NCI-H82 treated with DMSO at 0.1 percent for 48 hours (cell line): ENCODE data around the gene INTS13.
A peak's percentile ranks its signal among the peaks of the same experiment; 100 is the strongest.
"Not testable (repeated sequence)": the region's sequence is repeated elsewhere in the genome, so short reads cannot be mapped to it uniquely, and the experiment has no call there.

ENCODE experiments used
- DNase-seq: peaks from one replicate; lab custom pipeline; 2025; ENCODE audit not compliant: unreplicated experiment; lab: John Stamatoyannopoulos, UW

The INTS13 gene

DNA sequence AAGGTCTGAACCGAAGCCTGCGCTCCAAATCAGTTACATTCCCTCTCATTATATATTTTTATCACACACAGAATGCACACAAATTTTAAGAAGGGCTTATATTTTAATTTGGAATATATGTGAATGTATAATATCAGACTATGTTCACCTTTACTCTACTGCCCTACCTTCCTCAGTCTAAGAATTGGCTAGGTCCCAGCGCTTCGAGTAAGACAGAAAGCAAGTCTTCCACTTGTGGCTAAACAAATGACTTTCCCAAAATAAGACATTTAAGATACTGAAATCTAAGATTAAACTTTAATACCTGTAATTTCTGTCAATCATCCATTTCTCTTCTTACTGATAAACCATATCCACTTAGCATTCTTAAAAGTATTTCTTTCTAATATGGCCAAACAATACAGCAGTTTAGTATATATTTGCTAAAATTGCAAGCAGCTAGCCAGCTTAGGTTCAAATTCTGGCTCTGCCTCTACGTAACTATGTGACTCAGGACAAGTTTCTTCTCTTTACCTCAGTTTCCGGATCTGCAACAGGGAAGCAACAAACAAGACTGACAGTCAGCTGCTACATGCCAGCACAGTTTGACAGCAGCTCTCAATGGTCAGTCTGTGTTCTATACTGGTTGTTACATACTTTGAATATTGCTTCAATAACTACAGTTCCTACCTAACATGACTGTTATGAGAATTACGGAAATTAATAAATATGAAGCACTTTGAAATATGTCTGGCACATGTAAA lies 2.0 kb downstream of the INTS13 start:
- no peak for DNase-seq

GRCh38 chr12:26929590-26929989 lies 8.2 kb downstream of the INTS13 start:
- no peak for DNase-seq

DNA sequence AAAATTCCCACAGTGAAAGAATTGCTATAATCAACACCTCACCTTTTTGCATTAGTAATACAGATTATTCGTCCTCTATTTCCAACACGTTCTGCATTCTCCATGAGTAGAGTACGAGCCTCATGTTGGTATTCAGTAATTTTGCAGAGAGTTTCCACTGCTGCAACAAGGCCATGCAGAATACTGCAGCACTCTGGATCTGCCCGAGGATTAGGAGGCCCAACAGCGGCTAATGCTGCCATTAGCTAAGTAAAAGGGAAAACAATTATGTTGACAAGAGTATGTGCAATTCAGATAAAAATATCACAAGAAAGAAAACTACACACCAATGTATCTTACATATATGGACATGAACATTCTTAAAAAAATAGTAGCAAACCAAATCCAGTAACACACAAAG lies 9.1 kb downstream of the INTS13 start:
- DNase-seq, result peak; percentile 46

DNA sequence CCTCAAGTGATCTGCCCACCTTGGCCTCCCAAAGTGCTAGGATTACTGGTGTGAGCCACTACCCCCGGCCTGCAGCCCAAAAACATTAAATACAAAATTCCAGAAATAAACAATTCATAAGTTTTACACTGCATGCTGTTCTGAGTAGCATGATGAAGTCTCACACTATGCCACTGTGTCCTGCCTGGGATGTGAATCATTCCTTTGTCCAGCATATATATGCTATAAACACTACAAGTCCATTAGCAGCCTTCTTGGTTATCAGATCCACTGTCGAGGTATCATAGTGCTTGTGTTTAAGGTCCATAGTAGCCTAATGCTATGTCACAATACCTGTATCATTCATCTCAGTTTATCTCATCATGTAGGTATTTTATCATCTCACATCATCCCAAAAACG lies 15.9 kb downstream of the INTS13 start:
- DNase-seq, result no peak

DNA sequence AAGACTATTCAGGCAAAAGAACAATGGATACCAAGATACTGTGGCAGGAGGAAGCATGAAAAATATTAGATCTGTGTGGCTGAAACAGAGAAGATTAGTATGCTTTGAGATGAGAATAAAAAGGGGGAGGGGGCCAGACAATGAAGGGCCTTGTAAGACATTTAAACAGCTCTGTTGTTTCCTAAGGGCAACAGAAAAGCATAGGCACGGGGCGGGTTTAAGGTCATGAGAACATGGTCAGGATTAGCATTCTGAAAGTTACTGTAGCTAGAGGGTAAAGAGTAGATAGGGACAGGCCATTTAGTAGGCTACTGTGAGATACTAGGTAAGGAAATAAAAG lies 18.6 kb downstream of the INTS13 start:
- DNase-seq, result no peak

- DNase-seq, result no peak
Observed at GRCh38 chr12:26918321-26919215, 19.2 kb downstream of the INTS13 start.

GRCh38 chr12:26906704-26907103 lies 31.1 kb downstream of the INTS13 start:
- DNase-seq, result no peak

DNA sequence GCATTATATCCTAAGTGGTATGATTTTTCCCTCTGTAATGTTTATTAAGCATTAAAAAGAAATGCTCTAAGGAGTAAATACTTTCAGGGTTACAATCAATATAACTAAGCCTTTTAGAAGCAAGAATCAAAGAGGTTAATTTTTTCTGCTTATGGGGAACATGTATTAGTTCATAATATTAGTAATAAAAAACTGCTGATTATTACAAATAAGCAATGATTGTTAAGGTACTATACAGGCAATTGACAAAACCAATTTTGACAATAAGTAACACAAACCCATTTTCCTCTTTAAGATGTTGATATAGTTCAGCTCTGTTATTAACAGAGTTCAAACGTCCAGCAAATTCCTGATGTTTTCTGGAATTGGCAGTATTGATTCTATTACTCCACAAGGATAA lies 31.8 kb downstream of the INTS13 start:
- DNase-seq, result no peak

- DNase-seq, result not testable (repeated sequence)
Observed at GRCh38 chr12:26903396-26903795, 34.4 kb downstream of the INTS13 start.

- DNase-seq, result no peak
Observed at GRCh38 chr12:26896913-26897312, 40.9 kb downstream of the INTS13 start.

DNA sequence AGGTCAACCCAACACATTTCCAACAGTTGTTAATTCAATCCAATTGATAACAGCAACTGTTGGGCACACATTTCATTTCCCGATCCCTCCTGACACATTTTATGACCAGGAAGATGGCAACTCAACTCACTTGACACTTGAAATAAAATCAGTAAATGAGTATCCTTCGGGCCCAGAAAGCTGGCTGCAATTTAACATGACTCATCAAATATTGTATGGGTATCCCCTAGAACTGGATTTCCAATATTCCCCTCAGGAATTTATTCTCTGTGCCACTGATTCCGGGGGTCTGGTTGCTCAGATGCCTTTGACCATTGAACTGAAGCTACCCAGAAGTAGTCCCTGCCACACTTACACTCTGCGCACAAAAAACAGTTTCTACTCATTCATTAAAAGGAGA lies 42.1 kb downstream of the INTS13 start:
- no peak for DNase-seq

DNA sequence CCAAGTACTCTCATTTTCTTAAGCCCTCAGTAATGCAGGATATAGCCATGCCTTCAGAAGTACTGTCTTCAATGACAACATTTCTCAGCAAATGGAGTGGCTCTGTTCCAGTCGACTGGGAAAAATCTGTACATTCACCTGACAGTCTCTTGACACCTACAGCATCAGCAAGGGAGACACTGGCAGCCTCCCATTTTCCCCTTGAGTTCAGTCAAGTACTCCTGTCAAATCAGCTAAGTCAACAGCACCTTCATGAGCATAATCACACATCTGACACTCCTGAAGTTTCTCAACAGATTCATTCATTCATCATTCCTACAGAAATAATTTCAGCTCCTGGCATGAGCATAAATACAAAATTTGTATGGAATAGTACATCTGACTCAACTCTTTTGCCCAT lies 46.1 kb downstream of the INTS13 start:
- no peak for DNase-seq

GRCh38 chr12:26890784-26891183 lies 47.0 kb downstream of the INTS13 start:
- DNase-seq, result no peak

DNA sequence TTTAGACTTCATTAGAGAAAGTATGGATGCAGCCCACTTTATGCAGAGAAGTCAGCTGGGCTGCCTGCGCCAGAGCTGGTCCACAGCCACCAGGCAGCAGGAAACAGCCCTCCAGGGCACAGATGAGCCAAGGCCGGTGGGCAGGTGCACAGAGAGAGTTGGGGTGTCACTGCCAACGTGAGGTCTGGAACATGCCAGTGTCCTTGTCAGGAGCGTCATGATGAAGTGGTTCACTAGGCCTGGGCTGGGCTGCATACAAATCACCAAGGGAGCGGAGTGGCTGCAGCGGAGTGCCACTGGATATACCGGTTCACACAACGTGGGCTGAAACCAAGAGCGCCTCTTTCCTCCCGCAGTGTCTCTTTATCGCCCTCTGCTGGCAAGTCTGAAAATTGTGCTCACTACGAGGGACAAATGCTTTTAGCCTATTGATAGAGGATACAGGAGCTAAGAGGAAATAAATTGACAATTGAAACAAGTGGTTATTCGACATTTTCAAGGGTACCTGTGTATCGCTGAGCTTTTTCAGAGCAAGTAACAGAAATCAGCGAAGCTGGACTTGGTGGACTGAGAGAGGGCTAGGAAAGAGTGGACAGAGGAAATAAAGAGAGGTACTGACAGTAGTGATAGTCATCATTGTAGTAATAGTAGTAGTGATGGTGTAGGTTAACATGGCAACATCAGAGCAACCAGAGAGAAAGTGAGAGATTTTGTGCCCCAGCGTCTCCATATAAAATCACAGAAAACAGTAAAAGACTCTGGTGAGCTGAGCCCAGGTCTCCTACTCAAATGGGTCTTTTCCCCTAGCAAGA lies 52.8 kb downstream of the INTS13 start:
- DNase-seq, result peak; percentile 70

DNA sequence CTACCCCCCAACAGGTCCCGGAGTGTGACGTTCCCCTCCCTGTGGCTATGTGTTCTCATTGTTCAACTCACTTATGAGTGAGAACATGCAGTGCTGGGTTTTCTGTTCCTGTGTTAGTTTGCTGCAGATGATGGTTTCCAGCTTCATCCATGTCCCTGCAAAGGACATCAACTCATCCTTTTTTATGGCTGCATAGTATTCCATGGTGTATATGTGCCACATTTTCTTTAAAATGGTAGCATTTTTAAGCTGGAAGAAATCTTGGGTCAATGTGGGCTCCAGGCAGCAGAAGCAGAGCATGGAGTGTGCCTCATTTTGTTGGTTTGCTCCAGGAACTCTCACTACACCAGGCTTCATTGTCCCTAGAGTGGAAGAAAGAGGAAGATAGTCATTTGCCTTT lies 57.2 kb downstream of the INTS13 start:
- DNase-seq, result no peak

DNA sequence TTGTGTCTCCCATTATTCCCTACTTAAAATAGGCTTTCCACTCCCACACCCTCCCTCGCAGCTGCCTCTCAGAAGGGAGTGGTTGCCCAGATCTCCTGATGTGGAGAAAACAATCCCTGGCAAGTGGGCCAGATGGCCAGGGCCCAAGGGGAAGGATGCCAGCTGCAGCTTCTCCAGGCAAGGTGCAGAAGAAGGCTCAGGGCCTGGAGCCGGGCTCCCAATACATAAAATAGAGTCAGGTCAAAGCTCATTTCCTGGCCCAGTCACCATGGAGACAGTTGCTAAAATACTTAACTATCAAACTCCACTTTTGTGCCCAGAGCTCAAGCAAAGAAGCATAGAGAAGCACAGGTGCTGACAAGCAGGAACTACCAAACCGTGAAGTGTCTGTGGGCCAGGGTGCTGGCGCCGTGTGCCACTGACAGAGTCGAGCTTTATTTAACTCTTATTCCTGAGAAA lies 59.1 kb downstream of the INTS13 start:
- peak; percentile 22 for DNase-seq

DNA sequence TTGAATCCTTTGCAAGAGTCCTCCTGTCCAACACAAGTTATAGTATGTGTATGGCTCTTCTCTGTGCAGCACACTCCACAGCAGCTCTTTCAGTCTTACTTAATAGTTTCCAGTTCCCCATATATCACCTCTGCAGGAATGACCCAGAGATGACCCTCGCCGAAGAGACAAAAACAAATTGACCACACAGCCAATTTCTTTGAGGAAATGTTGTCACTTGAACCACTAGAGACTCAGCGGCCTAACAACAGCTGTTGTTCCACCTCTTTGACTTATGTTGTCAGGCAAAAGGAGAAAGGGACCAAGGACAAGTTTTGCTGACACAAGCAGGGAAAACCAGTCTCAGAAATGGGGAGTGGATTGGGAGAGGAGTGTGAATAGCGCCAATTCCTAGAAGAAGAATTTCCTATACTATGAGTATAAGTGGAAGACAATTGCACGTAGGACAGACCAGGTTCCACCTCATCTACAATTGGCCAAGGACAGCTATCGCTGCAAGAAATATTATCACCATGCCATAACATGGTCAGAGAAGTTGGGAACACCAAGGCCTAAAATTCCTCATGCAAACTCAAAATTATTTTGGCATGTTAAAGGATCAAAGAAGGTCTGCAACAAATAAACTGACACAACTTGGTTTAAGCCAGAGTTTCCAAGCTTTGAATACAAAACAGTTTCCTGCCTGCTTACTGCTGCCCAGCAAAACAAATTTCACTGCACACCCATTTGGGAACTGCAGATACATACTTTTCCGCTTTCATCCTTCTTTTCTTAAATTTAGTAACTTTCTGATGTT lies 63.1 kb downstream of the INTS13 start:
- DNase-seq, result no peak

- DNase-seq, result no peak
Observed at GRCh38 chr12:26872625-26873024, 65.2 kb downstream of the INTS13 start.

GRCh38 chr12:26871985-26872384 lies 65.8 kb downstream of the INTS13 start:
- no peak for DNase-seq

DNA sequence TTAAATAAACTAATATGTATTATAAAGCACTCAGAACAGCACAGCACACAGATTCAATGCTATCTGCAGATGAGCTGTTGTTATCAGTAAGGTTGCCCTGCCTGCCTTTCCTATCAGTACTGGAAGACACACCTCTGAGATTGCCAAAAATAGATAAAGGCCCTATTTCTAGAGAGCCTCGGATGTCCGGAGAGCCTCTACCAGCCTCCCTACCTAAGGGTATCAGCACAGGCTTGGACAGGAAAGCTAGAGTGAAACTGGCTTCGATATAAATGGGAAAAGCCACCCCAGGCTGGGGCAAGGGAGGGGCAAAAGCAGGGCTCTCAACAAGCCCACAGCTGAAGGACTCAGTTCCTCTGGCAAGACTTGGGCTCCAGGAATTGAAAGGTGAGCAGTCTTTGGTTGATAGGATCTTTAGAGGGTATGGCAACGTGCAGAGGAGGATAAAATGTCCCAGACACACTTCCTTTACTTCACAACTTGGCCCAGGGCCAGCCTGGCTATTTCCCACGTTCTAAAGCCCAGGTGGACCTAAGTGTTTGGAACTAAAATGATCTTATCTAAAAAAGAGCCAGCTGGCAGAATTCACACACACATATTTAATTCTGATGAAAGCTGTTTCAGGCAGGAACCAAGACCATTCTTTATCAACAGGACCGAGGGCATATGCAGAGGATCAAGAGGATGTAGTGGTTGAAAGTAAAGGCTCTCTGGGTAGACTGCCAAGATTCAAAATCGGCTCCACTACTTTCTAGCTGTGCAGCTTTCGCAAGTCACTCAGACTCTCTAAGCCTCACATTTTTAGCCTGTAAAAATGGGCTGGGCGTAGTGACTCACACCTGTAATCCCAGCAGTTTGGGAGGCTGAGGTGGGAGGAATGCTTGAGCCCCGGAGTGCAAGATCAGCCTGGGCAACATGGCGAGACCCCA lies 67.0 kb downstream of the INTS13 start:
- DNase-seq, result no peak
